Stimulated activated CD4-positive, alpha-beta T cell treated with anti-CD3 and anti-CD28 coated beads, Interleukin-12 subunit alpha, Interleukin-12 subunit beta, amount 100 ng/mL, for 48 hours (primary cell): Measurements from ENCODE around the gene TCF19.

Source experiments
- DNase-seq, 3 donors: peaks; one replicate each; pipeline ENCODE4 v3.0.0-alpha.2; 2020; ENCODE audit warnings: low read depth in 2 of 3, low spot score in 1 of 3

Gene TCF19

DNA sequence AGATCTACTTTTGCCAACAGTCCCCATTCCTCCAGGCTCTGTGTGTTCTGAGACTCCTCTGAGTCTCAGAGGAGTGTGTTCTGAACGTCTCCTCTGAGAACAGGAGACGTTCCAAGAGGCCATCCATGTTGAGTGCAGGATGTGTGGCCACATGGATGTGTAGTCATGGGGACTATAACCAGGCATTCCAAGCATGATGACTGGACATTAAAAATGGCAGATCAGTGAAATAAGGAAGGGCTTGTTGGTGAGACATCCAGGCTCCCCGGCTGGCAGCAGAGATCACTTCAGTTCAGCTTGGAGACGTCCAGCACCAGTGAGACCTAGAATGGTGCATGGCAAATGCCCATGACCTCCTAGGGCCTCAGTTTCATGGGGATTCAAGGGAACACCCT lies 46.4 kb downstream of the TCF19 start:
- DNase-seq, result no peak

GRCh38 chr6:31205638-31206037 lies 47.2 kb downstream of the TCF19 start:
- no peak for DNase-seq

DNA sequence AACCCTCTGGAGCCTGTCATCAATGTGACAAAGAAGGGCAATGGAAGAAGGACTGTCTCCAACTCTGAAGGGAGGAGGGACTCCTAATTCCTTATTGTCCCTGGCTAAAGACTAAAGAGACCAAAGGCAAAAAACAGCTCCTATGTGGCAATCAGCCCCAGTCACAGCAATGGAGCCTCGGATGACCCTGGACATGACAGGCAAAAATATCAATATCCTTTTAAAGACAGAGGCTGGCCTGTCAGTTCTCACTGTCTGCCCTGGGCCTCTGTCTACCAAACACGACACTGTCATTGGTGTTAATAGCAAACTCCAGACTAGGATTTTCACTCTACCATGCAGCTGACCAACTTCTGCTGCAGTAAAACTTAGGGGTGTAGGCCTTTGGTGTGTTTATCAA lies 50.1 kb downstream of the TCF19 start:
- no peak for DNase-seq

GRCh38 chr6:31209137-31209536 lies 50.7 kb downstream of the TCF19 start:
- DNase-seq, result no peak

DNA sequence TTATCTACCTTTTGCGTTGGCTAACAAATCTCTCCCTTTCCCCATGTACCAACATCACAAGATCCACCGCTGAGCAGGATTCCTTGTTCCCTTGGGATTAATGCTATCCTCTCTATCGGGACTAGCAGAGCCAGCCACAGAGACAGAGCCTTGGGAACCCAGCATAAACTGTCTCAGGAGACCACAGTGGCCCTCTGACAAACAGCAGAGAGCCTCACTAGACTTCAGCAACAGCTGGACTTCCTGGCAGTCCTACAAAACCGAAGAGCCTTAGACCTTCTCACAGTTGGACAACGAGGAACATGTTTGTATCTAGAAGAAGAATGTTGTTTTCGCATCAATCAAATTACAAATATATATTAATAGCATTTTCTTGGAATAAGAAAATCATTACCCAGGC lies 51.7 kb downstream of the TCF19 start:
- no peak for DNase-seq

- DNase-seq, result no peak
These were observed 52.5 kb downstream of the TCF19 start for GRCh38 chr6:31210741-31211532.
